ENCODE results near the gene GAL3ST3. TPM values are rescaled to one million over a fixed set of nuclear protein-coding genes. Genes with fewer than 3 reads are reported as not detected.
"Not testable (repeated sequence)": the region's sequence is repeated elsewhere in the genome, so short reads cannot be mapped to it uniquely, and the experiment has no call there.

Gene GAL3ST3
- polyA plus RNA-seq, 1 donor (not counting 4 experiments of a cell fraction or from before 2014, with no cell fraction given): not detected

DNA sequence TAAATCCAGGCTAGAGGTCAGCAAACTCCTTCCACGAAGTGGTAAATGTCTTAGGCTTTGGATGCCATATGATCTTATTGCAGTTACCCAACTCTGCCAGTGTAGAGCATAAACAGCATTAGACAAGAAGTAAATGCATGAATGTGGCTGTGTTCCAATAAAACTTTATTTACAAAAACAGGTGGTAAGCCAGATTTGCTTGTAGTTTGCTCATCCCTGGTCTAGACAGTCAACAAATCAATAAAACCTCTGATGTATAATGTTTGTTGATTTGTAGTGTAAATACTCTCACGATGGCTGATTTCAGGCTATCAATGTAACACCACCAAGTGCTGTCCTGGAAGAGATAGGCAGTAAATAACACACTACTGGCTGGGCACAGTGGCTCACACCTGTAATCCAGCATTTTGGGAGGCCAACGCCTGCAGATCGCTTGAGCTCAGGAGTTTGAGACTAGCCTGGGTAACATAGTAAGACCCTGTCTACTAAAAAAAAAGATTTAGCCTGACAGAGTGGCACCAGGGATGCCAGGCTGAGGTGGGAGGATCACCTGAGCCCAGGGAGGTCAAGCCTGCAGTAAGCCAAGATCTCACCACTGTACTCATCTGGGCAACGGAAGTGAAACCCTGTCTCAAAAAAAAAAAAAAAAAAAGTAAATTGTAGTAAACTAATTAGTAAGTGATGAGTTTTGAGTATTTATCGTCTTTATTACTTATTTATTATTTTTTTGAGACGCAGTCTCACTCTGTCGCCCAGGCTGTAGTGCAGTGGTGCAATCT is 15.8 kb downstream of the GAL3ST3 start:
- Histone ChIP-seq H3K9me3 (ENCODE audit: control insufficient read depth, low read depth, low read length) (no peaks in the 10 kb centered on the region), H3K36me3 (ENCODE audit: control insufficient read depth in 2 of 2, extremely low read depth in 1 of 2, insufficient read depth in 2 of 2, low read length in 2 of 2) (no peaks in the 10 kb centered on the region), H3K27ac (ENCODE audit: control insufficient read depth, insufficient read depth, low read length) (no peak overlapping the region), H2AFZ (ENCODE audit: control insufficient read depth, low read length) (no peak overlapping the region), H4K20me1 (ENCODE audit: control insufficient read depth, extremely low read depth, insufficient read depth, low read length) (no peaks in the 10 kb centered on the region), H3K9me1 (ENCODE audit: control insufficient read depth, extremely low read depth, insufficient read depth, low read length) (no peaks in the 10 kb centered on the region), H3K4me2 (ENCODE audit: control insufficient read depth, extremely low read depth, insufficient read depth, low read depth, low read length) (no peak overlapping the region), H3K27me3 (ENCODE audit: control insufficient read depth, extremely low read depth, insufficient read depth, low read length) (peaks cover 6% of the 10 kb centered on the region), H3K79me2 (ENCODE audit: control insufficient read depth, insufficient read depth, low read length) (no peaks in the 10 kb centered on the region), H3K9ac (ENCODE audit: control insufficient read depth, extremely low read depth, insufficient read depth, low read length) (no peak overlapping the region), H3K4me3 (ENCODE audit: control insufficient read depth in 2 of 3, extremely low read depth in 1 of 3, insufficient read depth in 2 of 3, low read depth in 1 of 3, low read length in 3 of 3) (no peak overlapping the region), H3K4me1 (ENCODE audit: control insufficient read depth, extremely low read depth, insufficient read depth, low read length) (no peaks in the 10 kb centered on the region)
- DNase-seq (ENCODE audit: low read depth, low spot score) (no peak), FAIRE-seq (peak; percentile 13)
- dilution Hi-C loops (cut with MboI; ENCODE audit: extremely low pct_ligation_motif_present, low sequenced_read_pairs): no loop called here
- no peak for TF ChIP-seq EZH2 (IDR thresholded peaks at IDR 0.05; ENCODE audit: low read length)
- TF ChIP-seq, protein P1, sequence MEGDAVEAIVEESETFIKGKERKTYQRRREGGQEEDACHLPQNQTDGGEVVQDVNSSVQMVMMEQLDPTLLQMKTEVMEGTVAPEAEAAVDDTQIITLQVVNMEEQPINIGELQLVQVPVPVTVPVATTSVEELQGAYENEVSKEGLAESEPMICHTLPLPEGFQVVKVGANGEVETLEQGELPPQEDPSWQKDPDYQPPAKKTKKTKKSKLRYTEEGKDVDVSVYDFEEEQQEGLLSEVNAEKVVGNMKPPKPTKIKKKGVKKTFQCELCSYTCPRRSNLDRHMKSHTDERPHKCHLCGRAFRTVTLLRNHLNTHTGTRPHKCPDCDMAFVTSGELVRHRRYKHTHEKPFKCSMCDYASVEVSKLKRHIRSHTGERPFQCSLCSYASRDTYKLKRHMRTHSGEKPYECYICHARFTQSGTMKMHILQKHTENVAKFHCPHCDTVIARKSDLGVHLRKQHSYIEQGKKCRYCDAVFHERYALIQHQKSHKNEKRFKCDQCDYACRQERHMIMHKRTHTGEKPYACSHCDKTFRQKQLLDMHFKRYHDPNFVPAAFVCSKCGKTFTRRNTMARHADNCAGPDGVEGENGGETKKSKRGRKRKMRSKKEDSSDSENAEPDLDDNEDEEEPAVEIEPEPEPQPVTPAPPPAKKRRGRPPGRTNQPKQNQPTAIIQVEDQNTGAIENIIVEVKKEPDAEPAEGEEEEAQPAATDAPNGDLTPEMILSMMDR (optimal IDR thresholded peaks at IDR 0.05 in 1 of 3, IDR thresholded peaks at IDR 0.05 in 1 of 3, conservative IDR thresholded peaks at IDR 0.05 in 1 of 3; ENCODE audit: extremely low read depth in 1 of 3, insufficient read depth in 2 of 3, low read length in 3 of 3): no peak

DNA sequence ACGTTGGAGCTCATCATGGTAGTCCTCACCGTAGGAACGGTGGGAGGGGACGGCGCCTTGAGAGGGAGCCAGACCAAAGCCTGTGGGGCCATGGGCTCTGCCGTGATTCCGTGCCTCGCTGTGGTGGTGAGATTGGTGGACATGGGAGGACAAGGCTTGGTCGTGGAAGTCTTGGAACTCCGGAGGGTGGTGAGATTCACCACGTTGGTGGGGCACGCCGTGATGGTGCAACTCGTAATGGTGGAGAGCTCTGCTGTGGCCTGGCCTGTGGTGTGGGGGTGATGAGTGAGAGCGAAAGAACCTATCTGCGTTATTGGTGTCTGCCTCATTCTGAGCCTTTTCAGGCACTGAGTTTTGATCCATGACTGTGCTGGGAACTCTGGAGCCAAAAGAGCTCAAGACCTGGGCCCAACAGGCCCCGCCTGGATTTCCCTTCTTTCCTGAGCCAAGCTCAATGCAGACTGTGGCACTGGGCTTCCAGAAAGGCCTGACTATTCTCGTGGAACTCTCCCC is 22.9 kb downstream of the GAL3ST3 start, which contains the start of gene CATSPER1:
TSS of gene CATSPER1 (minus strand) at position 463 of the 513 bp plus-strand sequence. CDS start at position 363, 100 bp downstream.
- Histone ChIP-seq H3K4me1 (ENCODE audit: control insufficient read depth, extremely low read depth, insufficient read depth, low read length) (peaks cover 9% of the 10 kb centered on the region), H3K27ac (ENCODE audit: control insufficient read depth, insufficient read depth, low read length) (no peak within 1 kb of the TSS)

DNA sequence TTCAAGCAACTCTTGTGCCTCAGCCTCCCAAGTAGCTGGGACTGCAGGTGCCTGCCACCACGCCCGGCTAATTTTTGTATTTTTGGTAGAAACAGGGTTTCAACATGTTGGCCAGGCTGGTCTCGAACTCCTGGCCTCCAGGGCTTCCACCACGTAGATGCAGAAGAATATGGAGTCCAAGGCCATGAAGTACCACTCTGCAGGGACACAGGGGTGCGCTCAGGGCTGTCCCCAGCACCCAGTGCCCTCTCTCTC is 25.8 kb downstream of the GAL3ST3 start:
- H3K27me3 ChIP-seq (ENCODE audit: control insufficient read depth, extremely low read depth, insufficient read depth, low read length); H3K27ac ChIP-seq (ENCODE audit: control insufficient read depth, insufficient read depth, low read length); H2AFZ ChIP-seq (ENCODE audit: control insufficient read depth, low read length); H3K36me3 ChIP-seq (ENCODE audit: control insufficient read depth in 2 of 2, extremely low read depth in 1 of 2, insufficient read depth in 2 of 2, low read length in 2 of 2); H3K4me2 ChIP-seq (ENCODE audit: control insufficient read depth, extremely low read depth, insufficient read depth, low read depth, low read length); H3K4me3 ChIP-seq (ENCODE audit: control insufficient read depth in 2 of 3, extremely low read depth in 1 of 3, insufficient read depth in 2 of 3, low read depth in 1 of 3, low read length in 3 of 3); DNase-seq (ENCODE audit: low read depth, low spot score); dilution Hi-C loops (cut with MboI; ENCODE audit: extremely low pct_ligation_motif_present, low sequenced_read_pairs); H3K9me1 ChIP-seq (ENCODE audit: control insufficient read depth, extremely low read depth, insufficient read depth, low read length); H3K9me3 ChIP-seq (ENCODE audit: control insufficient read depth, low read depth, low read length); H3K79me2 ChIP-seq (ENCODE audit: control insufficient read depth, insufficient read depth, low read length); H4K20me1 ChIP-seq (ENCODE audit: control insufficient read depth, extremely low read depth, insufficient read depth, low read length); H3K9ac ChIP-seq (ENCODE audit: control insufficient read depth, extremely low read depth, insufficient read depth, low read length); FAIRE-seq: not testable (repeated sequence)
- H3K4me1 ChIP-seq (ENCODE audit: control insufficient read depth, extremely low read depth, insufficient read depth, low read length): peaks cover 11% of the 10 kb centered on the region

More for the DNA sequence above, 22.9 kb downstream of the GAL3ST3 start, which contains the start of gene CATSPER1:
- H3K9me1 ChIP-seq (ENCODE audit: control insufficient read depth, extremely low read depth, insufficient read depth, low read length): no peaks in the 10 kb centered on the region
- TF ChIP-seq, protein P1 (optimal IDR thresholded peaks at IDR 0.05 in 1 of 3, IDR thresholded peaks at IDR 0.05 in 1 of 3, conservative IDR thresholded peaks at IDR 0.05 in 1 of 3; ENCODE audit: extremely low read depth in 1 of 3, insufficient read depth in 2 of 3, low read length in 3 of 3): no peak
- no peak for TF ChIP-seq EZH2 (IDR thresholded peaks at IDR 0.05; ENCODE audit: low read length)
- no peak within 1 kb of the TSS for H3K4me2 ChIP-seq (ENCODE audit: control insufficient read depth, extremely low read depth, insufficient read depth, low read depth, low read length)
- H2AFZ ChIP-seq (ENCODE audit: control insufficient read depth, low read length): no peak within 1 kb of the TSS
- H4K20me1 ChIP-seq (ENCODE audit: control insufficient read depth, extremely low read depth, insufficient read depth, low read length): no peaks in the 10 kb centered on the region
- H3K9ac ChIP-seq (ENCODE audit: control insufficient read depth, extremely low read depth, insufficient read depth, low read length): no peak within 1 kb of the TSS
- H3K79me2 ChIP-seq (ENCODE audit: control insufficient read depth, insufficient read depth, low read length): no peaks in the 10 kb centered on the region
- dilution Hi-C loops (cut with MboI; ENCODE audit: extremely low pct_ligation_motif_present, low sequenced_read_pairs): no loop called here
- H3K9me3 ChIP-seq (ENCODE audit: control insufficient read depth, low read depth, low read length): no peaks in the 10 kb centered on the region
- no peaks in the 10 kb centered on the region for H3K36me3 ChIP-seq (ENCODE audit: control insufficient read depth in 2 of 2, extremely low read depth in 1 of 2, insufficient read depth in 2 of 2, low read length in 2 of 2)
- H3K4me3 ChIP-seq (ENCODE audit: control insufficient read depth in 2 of 3, extremely low read depth in 1 of 3, insufficient read depth in 2 of 3, low read depth in 1 of 3, low read length in 3 of 3): no peak within 1 kb of the TSS
- FAIRE-seq (no peak), DNase-seq (ENCODE audit: low read depth, low spot score) (no peak)
- peaks cover 9% of the 10 kb centered on the region for H3K27me3 ChIP-seq (ENCODE audit: control insufficient read depth, extremely low read depth, insufficient read depth, low read length)

Measured in keratinocyte (primary cell).